Endometrial microvascular endothelial cells (primary cell): Measurements from ENCODE around the gene LPGAT1. TPM values are rescaled to one million over a fixed set of nuclear protein-coding genes. Genes with fewer than 3 reads are reported as not detected.

ENCODE experiments used
- in situ Hi-C: cut with HindIII; loops from 2 replicates; pipeline ENCODE4 v1.10.0; 2017; ENCODE audit warnings: low sequenced_read_pairs, low pct_unique_long_range_greater_than_20kb; ENCODE audit errors: inconsistent ontology term
- total RNA-seq: library from RNA; depleted of rRNA; stranded (reverse); fragments of >200 nt; gene quantifications from one replicate; pipeline ENCODE4 v1.2.3, GENCODE V29; 2015; ENCODE audit errors: inconsistent ontology term

LPGAT1 gene
- total RNA-seq, 1 donor from 2014 or later: 24.0 TPM

DNA sequence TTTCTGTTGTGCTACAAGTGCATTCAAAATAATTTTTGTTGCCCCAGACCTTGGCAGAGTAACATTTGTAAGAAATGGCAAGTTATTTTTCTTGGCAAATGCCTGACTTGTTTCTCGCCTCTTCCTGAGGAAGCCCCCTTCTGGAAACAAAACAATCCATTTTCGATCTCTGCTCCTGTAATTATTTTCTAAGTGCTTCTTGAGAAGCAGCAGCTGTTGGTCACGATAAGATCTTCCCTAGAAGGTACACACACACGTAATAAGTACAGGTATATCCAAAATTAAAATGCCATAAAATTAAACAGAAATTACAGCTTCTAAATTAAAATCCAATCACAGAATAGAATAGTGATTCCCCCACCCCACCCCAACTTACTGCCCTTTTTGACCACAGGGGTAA lies 47.3 kb downstream of the LPGAT1 start:
- in situ Hi-C loops: no loop called here

- in situ Hi-C loops: no loop called here
These were observed 49.3 kb downstream of the LPGAT1 start for GRCh38 chr1:211781260-211781659.

DNA sequence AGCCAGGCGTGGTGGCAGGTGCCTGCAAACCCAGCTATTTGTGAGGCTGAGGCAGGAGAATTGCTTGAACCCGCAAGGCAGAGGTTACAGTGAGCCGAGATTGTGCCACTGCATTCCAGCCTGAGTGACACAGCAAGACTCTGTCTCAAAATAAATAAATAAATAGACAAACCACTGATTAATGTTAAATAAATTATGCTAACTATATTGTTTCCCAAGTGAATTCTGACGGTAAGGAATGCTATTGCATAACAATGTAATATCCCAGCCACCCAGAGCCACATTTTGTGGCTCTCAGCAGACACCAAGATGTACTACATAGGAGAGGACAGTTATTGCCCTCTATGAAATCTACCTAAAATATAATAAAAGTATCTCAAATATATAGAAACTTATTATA lies 55.4 kb downstream of the LPGAT1 start:
- in situ Hi-C loops: no loop called here

DNA sequence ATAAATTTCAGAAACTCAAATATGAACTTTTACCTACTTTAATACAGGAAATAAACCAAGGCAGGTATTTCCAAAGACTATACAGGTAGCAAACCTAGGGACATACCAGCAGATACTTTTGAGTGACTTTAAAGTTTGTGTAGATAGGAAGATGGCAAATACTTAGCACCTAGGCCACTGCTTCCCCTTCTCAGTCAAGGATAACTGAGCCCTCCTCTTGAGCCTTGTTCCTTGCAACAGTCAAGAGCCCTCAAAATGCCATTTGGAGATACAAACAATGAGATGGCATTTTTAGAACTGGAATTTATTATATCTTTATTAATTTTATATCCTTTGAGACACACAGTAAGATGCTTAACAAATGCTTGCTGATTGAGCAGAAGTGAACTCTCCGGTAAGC lies 65.9 kb downstream of the LPGAT1 start:
- in situ Hi-C loops: no loop called here

DNA sequence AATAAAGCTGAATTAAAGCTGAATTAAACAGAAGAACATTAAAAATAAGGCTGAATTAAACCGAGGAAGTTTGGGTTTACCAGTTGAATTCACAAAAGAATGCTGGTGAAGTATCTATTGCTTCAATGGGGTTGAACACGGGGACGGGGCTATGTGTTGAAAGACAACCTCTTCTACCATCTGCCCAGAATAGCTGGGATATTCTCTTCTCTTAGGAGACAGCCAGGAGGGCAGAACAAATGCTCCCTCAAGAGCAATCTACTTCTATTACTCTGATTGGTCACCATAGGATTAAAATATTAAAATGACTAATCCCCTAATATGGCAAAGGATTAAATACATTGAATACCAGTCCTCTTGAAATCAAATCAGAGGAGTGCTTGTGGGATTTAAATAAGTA lies 68.4 kb downstream of the LPGAT1 start:
- in situ Hi-C loops: no loop called here

GRCh38 chr1:211761400-211761799 lies 69.2 kb downstream of the LPGAT1 start:
- in situ Hi-C loops: no loop called here

- in situ Hi-C loops: no loop called here
These were observed 74.0 kb downstream of the LPGAT1 start for GRCh38 chr1:211756471-211757020.

DNA sequence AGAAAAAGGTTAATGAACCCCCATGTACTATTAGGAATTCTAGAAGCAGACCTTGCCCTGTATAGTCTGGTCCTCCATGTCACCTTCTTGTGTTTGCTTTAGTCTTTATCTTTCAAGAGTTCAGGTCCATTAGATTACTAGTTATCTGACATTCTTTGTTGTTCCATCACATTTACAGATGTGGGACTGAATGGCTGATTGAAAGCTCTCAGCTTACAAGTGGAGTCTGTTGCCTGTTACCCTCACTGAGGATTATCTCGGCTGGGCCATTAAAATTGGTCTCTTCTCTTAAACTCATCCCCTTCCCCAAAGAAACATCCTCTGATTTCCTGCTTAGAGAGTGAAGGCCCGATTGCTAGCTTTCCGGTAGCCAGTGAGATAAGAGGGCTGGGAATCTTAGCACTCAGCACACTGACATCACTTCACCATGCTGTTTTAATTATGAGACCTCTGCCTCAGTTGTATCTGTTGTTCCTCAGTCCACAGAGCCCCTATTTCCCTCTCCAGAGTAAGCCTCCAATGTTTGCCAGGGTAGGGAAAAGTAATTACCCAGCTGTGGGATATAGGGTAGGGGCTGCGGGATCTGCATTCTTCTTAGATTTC lies 76.8 kb downstream of the LPGAT1 start:
- in situ Hi-C loops: no loop called here

DNA sequence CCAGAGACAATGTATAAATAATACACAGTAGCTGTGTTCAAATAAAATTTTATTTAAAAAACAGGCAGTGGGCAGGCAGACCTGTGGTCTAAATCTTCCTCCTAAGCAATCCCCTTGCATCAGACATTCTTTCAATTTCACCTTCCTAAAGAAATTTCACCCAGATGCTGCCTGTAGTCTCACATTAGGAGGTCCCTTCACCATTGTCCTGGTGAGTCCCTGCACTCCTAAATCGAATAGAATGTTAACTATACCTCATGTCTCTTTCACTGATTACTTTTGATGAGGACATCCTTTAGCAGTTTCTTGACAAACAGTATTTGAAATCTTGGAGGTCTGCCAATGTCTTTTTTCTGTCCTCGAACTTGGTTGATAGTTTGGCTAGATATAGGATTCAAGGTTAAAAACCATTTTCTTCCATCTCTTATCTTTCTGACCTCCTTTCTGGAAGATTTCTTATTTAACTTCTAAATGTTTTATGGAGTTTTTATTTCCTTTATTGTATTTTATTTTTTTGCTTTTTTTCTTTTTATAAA lies 77.5 kb downstream of the LPGAT1 start:
- in situ Hi-C loops: no loop called here

- in situ Hi-C loops: no loop called here
These were observed 78.2 kb downstream of the LPGAT1 start for GRCh38 chr1:211752317-211752716.

GRCh38 chr1:211751438-211751837 lies 79.1 kb downstream of the LPGAT1 start:
- in situ Hi-C loops: no loop called here

DNA sequence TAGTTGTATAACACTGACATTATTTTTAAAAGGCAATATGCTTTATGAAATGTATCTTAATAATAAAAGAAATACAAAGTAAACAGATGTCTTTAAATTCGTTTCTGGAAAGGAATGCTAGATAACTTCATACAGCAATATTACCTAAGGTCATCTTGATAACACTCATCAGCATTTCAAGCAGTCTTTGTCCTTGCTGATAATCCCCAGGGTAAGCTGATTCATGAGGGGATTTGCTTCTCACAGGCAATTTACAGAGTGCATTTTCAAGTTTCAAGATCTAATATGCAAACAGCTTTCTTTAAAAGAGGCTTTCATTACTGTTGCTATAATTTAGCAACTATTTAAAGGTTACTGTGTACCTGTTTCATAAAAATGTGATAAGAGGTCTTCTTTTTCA lies 80.0 kb downstream of the LPGAT1 start:
- in situ Hi-C loops: no loop called here

DNA sequence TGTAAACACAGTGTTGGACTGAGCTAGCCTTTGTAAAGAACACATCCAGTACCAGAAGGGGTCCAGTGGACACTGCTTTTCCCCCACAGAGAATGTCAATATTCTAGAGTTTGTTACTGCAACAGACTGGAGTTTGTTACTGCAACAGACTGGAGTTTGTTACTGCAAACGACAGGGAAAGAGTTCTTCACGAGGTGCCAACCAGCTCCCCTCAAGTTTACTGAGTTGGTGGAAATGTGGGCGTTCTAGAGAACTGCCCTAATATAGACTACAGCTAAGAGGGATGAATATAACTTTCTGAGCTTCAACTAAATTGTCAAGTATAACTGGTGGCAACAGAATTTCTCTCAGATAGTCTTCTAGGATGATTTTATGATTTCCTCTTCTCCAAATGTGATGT lies 81.3 kb downstream of the LPGAT1 start:
- in situ Hi-C loops: no loop called here

DNA sequence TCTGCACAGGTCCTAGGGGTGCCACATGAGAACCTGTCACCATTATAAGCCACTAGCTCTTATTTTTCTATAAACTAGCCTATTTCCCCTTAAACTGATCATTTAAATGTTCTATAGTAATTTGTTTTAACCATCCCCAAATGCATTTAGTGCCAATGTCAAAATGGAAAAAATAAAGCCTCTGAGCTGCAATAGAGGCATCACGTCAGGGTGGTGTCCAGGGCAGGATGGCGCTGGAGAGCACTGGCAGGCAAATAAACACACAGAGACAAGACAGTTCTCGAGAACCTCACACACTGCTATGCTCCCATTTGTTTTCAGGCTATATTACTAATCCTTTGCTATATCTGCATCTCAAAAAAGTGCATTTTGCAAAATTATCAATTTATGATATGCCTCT lies 81.8 kb downstream of the LPGAT1 start:
- in situ Hi-C loops: no loop called here

DNA sequence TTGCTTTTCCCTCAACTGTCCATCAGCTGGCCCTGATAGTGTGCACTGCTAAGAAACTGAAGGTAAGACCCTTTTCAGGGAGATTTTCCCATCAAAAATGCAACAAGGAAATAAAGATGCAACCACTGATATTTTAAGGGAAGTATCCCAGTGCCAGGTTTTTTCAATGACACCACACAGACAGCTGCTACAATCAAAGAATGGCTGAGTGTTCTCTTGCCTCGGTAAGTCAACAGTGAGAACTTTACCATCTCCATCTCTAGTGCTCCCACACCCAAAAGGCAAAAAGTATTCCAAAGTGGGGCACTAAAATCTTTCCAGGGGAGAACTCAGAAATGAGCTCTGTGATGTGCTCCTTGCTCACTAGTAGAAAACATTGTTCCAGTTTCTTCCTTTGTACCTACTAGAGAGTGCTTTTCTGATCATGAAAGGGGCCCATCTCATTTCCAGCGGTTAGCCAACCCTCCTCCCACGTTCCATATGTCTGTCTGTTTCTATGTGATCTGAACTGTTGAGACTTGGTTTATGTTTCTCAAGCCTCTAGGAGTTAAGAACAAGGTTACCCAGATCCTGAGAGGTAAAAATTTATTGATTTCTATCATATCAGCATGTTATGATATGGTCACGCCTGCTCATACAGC lies 87.6 kb downstream of the LPGAT1 start:
- in situ Hi-C loops: no loop called here

DNA sequence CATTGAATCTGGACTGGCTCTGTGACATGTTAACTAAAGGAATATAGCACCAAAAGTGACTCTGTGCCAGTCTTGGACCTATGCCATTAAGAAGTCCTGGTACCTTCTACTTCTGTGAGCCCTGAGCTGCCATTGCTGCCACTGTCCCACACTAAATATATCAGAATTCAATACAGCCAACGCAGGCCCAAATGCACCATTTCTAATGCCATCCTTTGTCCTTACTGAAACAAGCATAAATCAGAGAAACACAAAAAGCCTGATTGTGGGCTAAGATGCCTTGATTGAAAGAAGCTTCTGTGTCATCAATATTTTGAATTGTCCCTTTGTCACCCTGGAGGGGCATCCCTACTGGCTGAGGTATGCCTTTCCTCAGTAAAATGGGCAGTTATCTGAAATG lies 88.3 kb downstream of the LPGAT1 start:
- in situ Hi-C loops: no loop called here

GRCh38 chr1:211741788-211742187 lies 88.8 kb downstream of the LPGAT1 start:
- in situ Hi-C loops: no loop called here

- in situ Hi-C loops: no loop called here
These were observed 89.4 kb downstream of the LPGAT1 start for GRCh38 chr1:211741116-211741515.

GRCh38 chr1:211739671-211740411 lies 90.7 kb downstream of the LPGAT1 start:
- in situ Hi-C loops: no loop called here
